RPMI8226 (cell line): ENCODE measurements around the gene SSH2.

Experiments
- DNase-seq: peaks from one replicate; pipeline ENCODE4 v3.0.0-alpha.2; 2015

The SSH2 gene

DNA sequence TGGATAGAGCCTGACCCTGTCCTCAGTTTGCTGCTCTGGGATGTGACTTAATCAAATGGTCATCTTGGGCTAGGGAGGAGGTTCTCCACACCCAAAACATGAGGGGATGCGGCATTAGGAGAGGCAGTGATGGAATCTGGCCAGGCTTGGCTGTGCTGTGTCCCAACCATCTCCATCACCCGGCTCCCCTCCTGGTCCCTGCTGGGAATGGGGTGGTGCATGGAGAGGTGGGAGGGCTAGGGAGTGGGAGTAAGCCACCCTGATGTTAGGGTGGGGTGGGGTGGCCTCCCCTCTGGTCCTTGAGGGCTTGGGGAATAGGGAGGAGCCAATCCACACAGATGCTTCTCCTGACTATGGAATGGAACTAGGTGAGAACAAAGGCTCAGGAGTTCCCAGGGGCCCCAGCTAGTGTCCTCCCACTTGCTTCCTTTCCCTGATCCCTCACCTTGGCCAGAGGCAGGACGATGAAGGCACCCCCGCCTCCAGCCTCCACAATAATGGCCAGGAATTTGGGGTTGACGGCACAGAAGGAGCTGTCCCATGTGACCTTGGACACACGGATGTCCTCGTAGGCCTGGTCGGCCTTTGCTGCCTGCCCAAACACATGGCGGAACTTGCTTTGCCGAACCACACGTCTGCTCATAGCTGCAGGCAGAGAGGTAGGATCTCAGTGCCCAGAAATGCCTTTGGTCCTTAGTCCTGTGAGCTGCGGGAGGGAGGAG is 309.1 kb downstream of the SSH2 start:
- no peak for DNase-seq

DNA sequence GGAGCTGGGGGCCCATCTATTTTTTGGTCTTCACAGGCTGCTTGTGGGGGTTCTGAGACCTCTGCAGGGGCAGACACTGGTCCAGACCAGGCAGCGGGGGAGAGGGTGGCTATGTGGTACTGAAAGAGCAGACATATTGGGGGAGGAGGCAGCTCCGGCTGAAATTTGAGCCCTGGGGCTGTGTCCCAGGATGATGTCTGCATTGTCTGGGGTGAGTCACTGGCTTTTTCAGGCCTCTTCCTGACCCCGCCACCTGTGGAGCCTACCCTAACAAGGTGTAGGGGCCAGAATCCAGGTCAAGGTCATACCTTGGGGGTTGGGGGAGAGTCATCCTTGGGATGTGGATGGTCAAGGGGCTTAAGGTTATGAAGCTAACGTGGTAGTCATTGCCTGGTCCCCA is 309.8 kb downstream of the SSH2 start:
- no peak for DNase-seq

DNA sequence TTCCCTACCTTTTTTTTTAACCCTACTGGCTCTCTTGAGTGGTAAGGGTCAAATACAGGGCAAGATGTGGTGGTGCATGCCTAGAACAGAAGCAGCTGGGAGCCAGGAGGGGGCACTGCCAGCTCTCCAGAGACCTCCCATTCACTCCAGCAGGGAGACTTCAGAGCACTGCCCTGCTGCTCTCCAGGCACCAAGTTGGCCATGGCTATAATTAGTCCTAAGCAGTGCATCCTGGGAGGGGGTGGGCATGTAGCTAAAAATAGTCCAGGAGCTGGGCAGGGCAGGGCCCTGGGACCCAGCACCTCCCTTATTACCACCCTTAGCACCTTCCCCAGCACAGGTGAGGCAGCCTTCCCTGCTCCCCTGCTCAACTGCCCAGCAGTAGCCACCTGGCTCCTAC is 310.8 kb downstream of the SSH2 start:
- peak; percentile 50 for DNase-seq

DNA sequence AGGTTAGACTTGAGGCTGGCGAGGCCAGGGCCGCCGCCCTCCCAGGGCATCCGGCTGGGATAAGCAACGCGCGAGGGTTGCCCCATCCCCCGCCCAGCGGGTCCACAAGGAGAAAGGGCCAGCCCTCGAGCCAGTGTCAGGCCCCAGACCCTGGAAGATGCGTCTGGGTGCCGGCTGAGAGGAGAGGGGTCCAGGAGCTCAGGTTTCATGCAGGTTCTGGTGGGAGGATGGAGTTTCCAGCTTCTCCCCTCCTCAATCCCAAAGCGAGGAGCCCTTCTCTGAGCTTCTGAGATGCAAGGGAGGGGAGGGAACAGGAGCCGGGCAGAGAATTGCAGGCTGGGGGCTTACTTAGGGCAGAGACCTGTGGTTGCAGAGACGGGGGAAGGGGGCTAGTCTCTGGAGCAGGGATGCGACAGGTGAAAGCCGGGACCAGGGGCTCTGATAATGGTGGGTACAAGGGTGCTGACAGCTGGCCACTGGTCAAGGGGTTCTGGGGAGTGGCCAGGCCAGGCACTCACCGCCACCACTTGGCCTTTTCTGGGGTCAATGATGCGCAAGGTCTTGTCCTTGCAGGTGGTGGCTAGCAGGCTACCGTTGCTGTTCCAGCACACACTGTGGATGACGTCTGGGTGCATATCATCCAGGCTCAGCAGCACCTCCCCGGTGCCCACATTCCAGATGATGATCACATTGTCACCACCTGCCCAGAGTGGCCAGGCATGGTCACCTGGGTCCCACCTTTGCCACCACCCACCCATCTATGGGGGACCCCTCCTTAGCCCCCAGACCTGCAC is 311.6 kb downstream of the SSH2 start:
- DNase-seq, result no peak

DNA sequence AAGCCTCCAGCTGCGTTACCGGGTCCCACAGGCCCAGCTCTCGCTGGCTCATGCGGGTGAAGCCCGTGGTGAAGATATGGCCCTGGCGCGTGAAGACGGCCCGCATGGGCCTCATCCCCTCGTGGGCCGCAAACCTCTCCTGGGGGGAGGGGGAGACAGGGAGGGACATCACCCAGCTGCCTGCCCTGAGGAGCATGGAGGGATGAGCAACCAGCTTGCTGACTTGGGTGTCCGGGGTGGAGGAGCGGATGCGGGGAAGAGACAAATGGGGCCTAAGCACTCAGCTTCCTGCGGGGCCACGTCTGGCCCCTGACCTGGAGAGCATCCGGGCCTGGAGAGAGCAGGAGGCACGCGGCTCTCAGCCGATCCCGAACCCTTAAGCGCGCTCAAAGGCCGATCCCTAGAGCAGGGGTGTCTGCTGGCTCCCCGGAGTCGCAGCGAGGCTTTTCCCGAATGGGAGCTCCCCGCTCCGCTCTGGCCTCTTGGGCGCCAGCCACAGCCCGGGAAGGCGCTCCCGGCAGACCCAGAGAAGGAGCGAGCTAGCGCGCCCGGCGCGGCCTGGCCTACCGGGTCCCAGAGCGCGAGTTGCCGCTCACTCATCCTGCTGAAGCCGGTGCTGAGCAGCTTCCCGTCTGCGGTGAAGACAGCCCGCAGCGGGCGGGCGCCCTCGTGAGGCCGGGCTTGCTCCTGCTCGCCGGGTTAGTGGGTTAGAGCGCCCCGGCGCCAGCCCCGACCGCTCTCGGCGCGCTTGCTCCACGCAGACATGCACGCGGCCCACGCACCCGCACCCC is 312.4 kb downstream of the SSH2 start:
- peak; percentile 90 for DNase-seq

DNA sequence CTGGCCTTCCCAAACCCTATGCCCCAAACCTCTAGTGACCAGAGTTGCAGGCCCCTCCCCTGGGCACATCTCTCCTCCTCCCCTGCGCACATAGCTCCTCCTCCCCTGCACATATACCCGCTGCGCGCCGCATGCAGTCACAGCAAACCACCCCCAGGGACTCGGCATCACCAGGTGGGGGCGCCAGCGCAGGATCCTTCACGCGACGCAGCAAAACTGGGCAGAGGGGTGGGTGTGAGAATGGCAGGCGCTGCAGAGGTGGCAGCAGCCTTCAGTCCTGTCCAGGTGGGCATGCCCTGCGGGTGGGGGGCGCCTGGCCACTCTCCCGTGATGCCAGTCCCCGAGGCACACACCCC is 312.9 kb downstream of the SSH2 start:
- DNase-seq, result peak; percentile 91

DNA sequence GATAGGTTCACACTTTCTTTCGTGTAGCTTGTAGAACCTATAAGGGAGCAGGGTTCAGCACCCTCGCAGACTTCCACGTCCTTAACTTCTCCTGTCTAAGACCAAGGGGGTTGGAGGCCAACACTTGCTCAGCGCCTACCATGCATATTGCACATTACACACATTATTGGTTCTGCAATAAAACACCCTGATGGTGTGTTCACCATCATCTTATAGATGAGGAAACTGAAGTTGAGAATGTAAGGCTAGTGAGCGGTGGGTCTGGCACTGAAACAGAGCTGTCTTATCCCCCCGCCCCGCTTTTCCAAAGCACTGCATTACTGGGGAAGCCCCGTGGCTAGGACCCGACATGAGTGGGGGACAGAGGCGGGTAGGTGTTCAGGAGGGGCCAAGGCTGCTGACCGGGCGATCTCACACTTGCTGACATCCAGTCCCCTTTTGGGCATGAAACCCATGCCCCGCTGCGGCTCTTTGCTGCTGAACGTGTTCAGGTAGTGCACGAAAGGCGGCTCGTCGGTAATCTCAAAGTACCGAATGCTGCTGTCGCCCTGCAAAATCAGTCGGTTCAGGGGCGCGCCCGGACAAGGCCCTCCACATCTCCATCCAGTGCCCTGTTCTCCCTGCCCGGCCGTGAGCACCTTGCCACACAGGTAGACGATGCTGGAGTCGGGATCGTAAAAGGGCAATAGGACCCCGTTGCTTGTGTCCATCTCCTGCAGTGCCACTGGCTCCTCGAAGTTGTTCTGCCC is 313.6 kb downstream of the SSH2 start:
- no peak for DNase-seq

DNA sequence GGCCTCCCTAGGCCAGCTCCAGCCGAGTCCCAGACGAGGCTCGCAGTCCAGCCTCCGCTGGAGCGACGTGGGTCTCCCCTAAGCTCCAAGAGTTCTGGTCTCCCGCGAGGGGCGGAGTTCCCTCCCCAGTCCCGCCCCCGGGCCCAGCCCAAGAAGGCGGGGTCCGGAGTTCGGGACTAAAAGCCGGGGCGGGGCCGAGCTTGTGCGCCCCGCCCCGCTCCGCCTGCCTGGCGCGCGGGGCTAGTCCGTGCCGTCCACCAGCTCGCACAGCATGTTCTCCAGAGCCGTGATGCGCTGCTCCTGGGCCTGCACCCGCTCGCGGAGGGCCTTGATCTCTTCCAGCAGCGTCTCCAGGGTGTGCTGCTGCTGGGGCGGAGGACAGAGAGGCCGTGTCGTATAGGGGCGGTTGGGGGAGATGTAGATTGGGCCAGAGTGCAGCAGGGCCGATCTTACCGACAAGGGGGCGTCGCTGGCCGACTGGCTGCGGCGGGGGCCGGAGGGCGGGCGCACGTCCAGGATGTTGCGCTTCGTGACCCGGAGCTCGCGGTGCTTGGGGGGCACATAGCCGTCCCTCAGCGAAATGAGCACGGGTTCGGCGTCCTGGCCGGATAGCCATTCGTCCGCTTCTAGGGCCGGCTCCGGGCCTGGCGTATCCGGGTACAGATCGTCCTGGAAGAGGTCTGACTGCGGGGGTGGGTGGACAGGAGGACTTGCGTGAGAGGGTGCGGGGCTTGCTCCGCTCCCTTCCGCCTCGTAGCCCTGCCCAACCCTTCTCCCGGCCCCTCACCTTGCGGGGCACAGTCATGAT is 314.3 kb downstream of the SSH2 start:
- peak; percentile 88 for DNase-seq

DNA sequence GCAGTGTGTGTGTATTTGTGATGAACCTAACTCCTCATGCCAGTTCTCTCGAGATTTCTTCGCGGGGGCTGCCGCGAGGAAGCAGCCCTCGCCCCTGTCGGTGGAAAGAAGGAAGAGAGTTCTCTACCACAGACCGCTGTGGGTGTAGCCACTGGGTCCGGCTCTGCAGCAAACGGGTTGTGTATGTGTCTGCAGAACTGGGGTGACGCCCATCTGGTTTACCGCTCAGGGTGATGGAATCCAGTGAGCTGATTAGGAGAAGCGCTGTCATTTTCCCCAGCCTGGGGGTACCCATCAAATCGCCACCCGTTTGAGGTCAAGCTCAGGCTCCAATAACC is 315.0 kb downstream of the SSH2 start:
- DNase-seq, result no peak

DNA sequence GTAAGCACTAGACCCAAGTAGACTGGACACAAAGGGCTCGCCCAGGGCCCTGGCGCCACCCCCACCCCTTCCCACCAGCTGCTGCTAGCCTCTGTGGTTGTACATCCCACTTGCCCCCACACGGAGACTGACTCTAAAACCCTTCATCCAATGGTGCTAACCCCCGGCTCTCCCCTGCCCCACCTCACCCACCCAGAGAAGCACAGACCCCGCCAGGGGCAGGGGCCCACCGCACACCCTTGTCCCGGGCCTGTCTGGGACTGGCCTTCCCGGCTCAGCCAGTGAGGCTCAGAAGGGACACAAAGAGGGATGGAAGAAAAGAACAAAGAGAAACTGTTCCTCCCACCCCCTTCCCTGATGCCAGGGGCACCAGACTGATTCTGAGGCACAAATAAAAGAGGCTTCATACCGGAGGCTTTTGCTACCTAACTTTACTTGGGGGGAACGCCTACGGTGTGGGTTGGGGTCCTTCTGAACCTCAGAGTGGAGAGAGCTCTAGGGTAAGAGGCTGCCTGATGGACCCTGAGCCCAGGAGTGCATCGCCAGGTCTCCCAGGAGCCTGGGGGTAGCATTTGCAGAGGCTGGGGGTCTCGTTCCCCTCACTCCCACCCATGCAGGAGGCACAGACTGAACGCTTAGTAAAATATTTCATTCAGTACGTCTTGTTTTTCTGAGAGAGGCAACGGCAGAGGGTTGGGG is 315.5 kb downstream of the SSH2 start:
- DNase-seq, result no peak

DNA sequence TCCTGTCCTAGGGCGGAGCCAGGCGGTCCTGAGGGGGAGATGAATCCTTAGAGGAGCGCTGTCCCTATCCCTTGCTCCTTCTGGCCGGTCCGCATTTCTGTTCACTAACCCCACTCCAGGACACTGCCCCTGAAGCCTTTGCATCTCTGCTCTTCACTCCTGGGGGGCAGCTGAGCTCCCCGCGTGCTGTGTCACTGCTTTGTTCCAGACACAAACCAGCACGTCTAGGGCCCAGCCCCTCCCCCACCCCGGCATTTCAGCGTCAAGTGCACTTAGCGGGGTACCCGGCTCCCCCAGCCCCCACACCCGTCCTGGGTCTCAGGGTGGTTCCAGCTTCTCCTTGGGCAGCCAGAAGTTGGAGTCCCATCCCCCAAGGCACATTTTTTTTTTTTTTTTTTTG is 316.2 kb downstream of the SSH2 start:
- no peak for DNase-seq

DNA sequence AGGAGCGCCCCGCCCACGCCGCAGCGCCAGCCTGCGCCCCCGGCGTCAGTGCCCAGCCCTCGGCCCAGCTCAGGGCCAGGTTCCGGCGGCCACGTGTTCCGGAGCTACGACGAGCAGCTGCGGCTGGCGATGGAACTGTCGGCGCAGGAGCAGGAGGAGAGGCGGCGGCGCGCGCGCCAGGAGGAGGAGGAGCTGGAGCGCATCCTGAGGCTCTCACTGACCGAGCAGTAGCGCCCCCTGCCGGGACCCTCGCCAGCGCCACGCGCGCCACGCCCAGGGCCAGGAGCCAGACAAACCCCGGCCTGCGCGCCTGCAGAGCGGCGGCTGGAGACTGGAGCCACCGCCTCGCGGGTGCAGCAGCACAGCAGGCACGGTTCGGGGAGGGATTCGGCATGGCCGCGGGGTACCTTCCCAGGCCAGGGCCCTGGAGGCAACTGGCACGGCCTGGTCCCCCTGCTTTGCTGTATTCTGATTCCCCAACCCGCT is 316.6 kb downstream of the SSH2 start:
- DNase-seq, result no peak

DNA sequence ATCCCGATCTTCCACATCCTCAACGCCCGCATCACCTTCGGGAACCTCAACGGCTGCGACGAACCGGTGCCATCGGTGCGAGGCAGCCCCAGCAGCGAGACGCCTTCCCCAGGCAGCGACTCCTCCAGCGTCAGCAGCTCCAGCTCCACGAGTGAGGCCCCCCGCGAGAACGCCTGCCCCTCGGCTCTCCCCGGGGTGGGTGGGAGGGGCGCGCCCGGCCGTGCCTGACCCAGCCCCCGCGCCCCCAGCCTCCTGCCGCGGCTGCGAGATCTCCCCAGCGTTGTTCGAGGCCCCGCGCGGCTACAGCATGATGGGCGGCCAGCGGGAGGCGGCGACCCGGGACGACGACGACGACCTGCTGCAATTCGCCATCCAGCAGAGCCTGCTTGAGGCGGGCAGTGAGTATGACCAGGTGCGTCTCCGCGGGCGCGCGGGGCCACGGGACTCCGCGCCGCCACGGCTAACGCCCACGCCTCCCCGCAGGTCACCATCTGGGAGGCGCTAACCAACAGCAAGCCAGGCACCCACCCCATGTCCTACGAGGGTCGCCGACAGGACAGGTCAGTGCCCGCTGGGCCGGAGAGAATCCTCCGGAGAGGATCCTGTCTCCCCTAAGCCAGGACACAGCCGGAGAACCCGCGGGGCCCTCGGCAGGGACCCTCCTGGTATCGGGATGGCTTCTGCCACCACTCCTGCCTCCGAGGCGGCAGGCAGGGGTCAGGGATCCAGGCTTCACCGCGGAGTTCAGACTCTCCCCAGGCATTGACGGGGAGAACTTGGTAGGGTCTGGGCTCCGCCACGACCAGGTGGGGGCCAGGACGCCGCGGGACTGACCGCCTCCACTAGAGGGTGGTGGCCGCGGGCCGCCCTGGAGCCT is 317.4 kb downstream of the SSH2 start:
- no peak for DNase-seq

DNA sequence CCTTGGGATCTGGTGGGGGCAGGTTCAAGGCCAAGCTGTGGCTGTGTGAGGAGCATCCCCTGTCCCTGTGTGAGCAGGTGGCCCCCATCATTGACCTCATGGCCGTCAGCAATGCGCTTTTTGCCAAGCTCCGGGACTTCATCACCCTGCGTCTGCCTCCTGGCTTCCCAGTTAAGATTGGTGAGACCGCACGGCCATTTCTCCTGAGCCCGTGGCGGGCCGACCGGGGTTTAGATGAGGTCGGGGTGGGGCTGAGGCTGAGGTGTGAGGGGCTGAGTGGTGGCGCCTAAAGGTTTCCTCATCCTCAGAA is 318.0 kb downstream of the SSH2 start:
- DNase-seq, result no peak

DNA sequence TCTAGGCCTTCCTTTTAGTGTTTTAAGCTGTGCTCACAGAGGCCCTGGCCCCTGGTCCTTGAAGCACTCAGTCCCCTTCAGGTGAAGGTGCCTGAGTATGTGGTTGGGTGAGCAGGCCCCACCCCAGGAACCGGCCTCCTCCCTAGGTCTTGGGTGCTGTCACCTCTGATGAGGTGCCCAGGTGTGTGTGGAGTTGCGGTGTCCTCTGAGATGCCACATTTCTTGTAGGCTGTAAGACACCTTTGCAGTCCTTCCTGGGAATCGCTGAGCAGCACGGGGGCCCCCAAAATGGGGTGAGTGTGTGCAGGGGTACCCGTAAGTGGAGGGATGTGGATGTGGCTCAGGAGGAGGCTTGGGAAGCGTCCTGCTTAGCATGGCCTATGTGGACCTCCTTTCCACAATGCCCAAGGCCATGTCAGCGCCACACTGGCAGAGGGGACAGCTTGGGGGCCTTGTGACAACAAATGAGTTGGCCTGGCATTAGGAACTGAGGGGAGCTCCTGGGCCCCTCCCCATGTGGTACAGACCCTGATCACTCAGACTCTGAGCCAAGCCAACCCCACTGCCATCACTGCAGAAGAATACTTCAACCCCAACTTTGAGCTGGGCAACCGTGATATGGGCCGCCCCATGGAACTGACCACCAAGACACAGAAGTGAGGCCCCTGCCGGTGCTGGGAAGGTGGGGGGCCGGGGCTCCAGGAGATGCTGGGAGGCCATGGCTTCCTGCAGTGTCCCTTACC is 318.5 kb downstream of the SSH2 start:
- DNase-seq, result no peak

DNA sequence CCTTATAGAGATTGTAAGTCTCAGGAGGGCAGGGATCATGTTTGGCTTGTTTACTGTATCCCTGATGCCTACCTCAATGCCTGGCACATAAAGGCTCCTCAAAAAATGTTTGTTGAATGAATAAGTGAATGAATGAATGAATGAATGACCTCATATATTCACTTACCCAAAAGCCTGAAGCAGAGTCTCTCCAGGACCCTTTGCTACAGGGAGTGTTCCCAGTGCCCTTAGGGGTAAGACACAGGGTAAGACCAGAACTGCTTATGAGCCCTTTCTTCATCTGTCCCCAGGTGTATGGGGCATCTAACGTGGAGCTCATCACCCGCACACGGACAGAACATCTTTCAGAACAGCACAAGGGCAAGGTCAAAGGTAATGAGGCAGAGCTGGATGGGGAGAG is 319.6 kb downstream of the SSH2 start:
- no peak for DNase-seq

DNA sequence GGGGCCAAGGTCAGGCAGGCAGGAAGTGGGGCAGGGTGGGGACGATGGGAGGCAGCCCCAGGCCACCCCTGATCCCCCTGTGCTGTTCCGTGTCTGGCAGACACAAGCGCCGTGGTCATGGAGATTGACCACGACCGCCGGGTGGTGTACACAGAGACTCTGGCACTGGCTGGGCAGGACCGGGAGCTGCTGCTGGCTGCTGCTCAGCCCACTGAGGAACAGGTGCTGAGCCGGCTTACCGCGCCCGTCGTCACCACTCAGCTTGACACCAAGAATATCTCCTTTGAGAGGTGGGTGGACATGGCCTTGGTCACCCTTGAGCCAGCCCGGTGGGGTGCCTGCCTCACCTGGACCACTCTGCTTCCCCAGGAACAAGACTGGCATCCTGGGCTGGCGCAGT is 321.0 kb downstream of the SSH2 start:
- no peak for DNase-seq

DNA sequence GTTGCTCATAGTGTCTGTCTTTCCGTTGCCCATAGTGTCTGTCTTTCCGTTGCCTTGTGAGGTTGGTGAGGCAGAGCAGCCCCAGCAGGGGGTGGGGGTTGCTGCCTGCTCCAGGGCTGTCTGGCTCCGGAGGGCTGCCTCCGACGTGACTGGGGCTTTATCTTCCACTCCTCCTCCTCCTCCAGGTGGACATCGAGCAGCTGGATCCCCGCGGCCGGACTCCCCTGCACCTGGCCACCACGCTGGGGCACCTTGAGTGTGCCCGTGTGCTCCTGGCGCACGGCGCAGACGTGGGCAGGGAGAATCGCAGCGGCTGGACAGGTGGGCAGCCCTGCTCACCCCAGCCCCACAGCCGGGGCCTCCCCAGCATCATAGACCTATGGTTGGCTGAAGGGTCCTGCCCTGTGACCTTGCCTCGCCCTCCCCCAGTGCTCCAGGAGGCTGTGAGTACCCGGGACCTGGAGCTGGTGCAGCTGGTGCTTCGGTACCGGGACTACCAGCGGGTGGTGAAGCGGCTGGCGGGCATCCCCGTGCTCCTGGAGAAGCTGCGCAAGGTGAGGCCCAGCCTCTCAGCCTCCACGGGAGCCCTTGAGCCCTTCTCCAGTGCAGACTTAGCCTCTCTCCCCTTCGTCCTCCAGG is 322.4 kb downstream of the SSH2 start:
- DNase-seq, result no peak

DNA sequence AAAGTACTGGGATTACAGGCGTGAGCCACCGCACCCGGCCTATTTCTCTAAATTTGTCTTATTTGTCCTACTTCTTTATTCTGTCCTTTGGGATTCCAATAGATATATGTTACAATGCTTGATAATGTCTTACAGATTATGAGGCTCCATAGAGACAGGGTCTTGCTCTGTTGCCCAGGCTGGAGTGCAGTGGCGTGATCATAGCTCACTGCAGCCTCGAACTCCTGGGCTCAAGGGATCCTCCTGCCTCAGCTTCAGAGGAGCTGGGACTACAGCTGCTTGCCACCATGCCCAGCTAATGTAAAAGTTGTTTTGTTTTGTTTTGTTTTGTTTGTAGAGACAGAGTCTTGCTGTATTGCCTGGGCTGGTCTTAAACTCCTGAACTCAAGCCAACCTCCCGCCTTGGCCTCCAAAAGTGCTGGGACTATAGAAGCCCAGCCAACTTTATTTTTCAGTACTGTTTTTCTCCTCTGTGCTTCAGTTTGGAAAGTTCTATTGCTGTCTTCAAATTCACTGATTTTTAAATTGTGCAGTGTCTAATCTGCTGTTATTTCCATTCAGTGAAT is 326.8 kb downstream of the SSH2 start:
- DNase-seq, result no peak
